HepG2 (cell line): ENCODE results near the gene RBP3. TPM values are rescaled to one million over a fixed set of nuclear protein-coding genes. Genes with fewer than 3 reads are reported as not detected.
A peak's percentile ranks its signal among the peaks of the same experiment; 100 is the strongest.

Experiments used
- ELK4 ChIP-seq: sonication (generic); formaldehyde crosslinking; IDR thresholded peaks from 2 replicates; pipeline ENCODE4 v1.9.0; 2021; ENCODE audit warnings: missing genetic modification reagents, borderline replicate concordance
- ESRRA ChIP-seq: sonication (generic); formaldehyde crosslinking; IDR thresholded peaks from 2 replicates; pipeline ENCODE4 v1.5.1; 2020; ENCODE audit warnings: mild to moderate bottlenecking, low read depth, missing genetic modification reagents
- GMEB2 ChIP-seq: IDR thresholded peaks from 2 replicates; pipeline ENCODE4 v1.6.1; 2016; ENCODE audit warnings: missing biosample characterization, missing genetic modification reagents, low read depth
- HCFC1 ChIP-seq: fragments of 150-350 bp; IDR thresholded peaks from 2 replicates; pipeline ENCODE4 v1.6.1; 2014; ENCODE audit warnings: low read depth, low read length
- HES4 ChIP-seq: sonication (generic); formaldehyde crosslinking; IDR thresholded peaks from 2 replicates; pipeline ENCODE4 v1.9.0; 2021; ENCODE audit warnings: mild to moderate bottlenecking, missing genetic modification reagents, borderline replicate concordance
- HOXA7 ChIP-seq: sonication (generic); formaldehyde crosslinking; IDR thresholded peaks from 2 replicates; pipeline ENCODE4 v1.8.1; 2022; ENCODE audit warnings: mild to moderate bottlenecking, missing genetic modification reagents, moderate library complexity
- IRX3 ChIP-seq: sonication (generic); formaldehyde crosslinking; IDR thresholded peaks from 2 replicates; pipeline ENCODE4 v1.8.1; 2023; ENCODE audit warnings: mild to moderate bottlenecking, low read depth, missing genetic modification reagents, borderline replicate concordance
- JUND ChIP-seq: sonication (generic); formaldehyde crosslinking; IDR thresholded peaks from 2 replicates; pipeline ENCODE4 v1.8.0; 2022; ENCODE audit warnings: mild to moderate bottlenecking, missing genetic modification reagents
- NFIB ChIP-seq: sonication (generic); formaldehyde crosslinking; IDR thresholded peaks from 2 replicates; pipeline ENCODE4 v1.9.0; 2021; ENCODE audit warnings: missing genetic modification reagents, mild to moderate bottlenecking, borderline replicate concordance
- POLR2A ChIP-seq, 2 experiments: IDR thresholded peaks; 2 replicates each; pipeline ENCODE4 v1.6.1; 2011; ENCODE audit warnings: low read depth in 2 of 2, low read length in 2 of 2, mild to moderate bottlenecking in 1 of 2, moderate library complexity in 1 of 2; ENCODE audit not compliant: insufficient read depth in 1 of 2
- RCOR2 ChIP-seq: IDR thresholded peaks from 2 replicates; pipeline ENCODE4 v1.6.1; 2016; ENCODE audit warnings: missing biosample characterization, missing genetic modification reagents
- SMC3 ChIP-seq: IDR thresholded peaks from 2 replicates; pipeline ENCODE4 v1.6.1; 2011; ENCODE audit warnings: low read length, improper control_type of control experiment
- SOX13 ChIP-seq, 3 experiments: fragments of 450-650 bp in 1 of 3; sonication (generic) in 1 of 3; formaldehyde crosslinking in 1 of 3; IDR thresholded peaks in 2 of 3; conservative IDR thresholded peaks in 1 of 3; 2 replicates each; pipeline versions ENCODE4 v1.5.0 to v1.6.1; 2016 to 2020; ENCODE audit warnings: antibody characterized with exemption in 1 of 3, mild to moderate bottlenecking in 1 of 3, missing compliant biosample characterization in 1 of 3, missing genetic modification reagents in 1 of 3, moderate library complexity in 1 of 3
- SRF ChIP-seq: IDR thresholded peaks from 2 replicates; pipeline ENCODE4 v1.6.1; 2011; ENCODE audit warnings: mild to moderate bottlenecking, low read depth, low read length, moderate library complexity
- TBP ChIP-seq: sonication (generic); formaldehyde crosslinking; IDR thresholded peaks from 2 replicates; pipeline ENCODE4 v1.5.0; 2020; ENCODE audit warnings: missing genetic modification reagents
- TEAD3 ChIP-seq: optimal IDR thresholded peaks from 2 replicates; pipeline ENCODE3; 2016; ENCODE audit warnings: borderline replicate concordance
- ZBTB33 ChIP-seq: sonication (generic); formaldehyde crosslinking; IDR thresholded peaks from 2 replicates; pipeline ENCODE4 v1.4.0; 2020; ENCODE audit warnings: missing genetic modification reagents
- ZFP41 ChIP-seq: sonication (generic); formaldehyde crosslinking; IDR thresholded peaks from 2 replicates; pipeline ENCODE4 v1.4.0; 2020; ENCODE audit warnings: mild to moderate bottlenecking, missing genetic modification reagents, borderline replicate concordance
- ZKSCAN5 ChIP-seq: sonication (generic); formaldehyde crosslinking; IDR thresholded peaks from 2 replicates; pipeline ENCODE4 v1.5.1; 2020; ENCODE audit warnings: mild to moderate bottlenecking, missing genetic modification reagents
- ZNF260 ChIP-seq: sonication (generic); formaldehyde crosslinking; IDR thresholded peaks from 2 replicates; pipeline ENCODE4 v1.4.0; 2020; ENCODE audit warnings: missing genetic modification reagents, low read depth, mild to moderate bottlenecking, borderline replicate concordance
- ZNF337 ChIP-seq: sonication (generic); formaldehyde crosslinking; IDR thresholded peaks from 2 replicates; pipeline ENCODE4 v1.5.1; 2020; ENCODE audit warnings: missing genetic modification reagents, low read depth, mild to moderate bottlenecking, borderline replicate concordance
- ZNF501 ChIP-seq: sonication (generic); formaldehyde crosslinking; IDR thresholded peaks from 2 replicates; pipeline ENCODE4 v1.5.1; 2020; ENCODE audit warnings: mild to moderate bottlenecking, moderate library complexity, missing genetic modification reagents
- ZNF761 ChIP-seq: sonication (generic); formaldehyde crosslinking; conservative IDR thresholded peaks from 2 replicates; pipeline ENCODE4 v1.4.0; 2020; ENCODE audit warnings: mild to moderate bottlenecking, missing genetic modification reagents
- ZNF883 ChIP-seq: sonication (generic); formaldehyde crosslinking; IDR thresholded peaks from 2 replicates; pipeline ENCODE4 v1.5.1; 2020; ENCODE audit warnings: mild to moderate bottlenecking, missing genetic modification reagents; ENCODE audit errors: not compliant biosample characterization
- ZZZ3 ChIP-seq: sonication (generic); formaldehyde crosslinking; IDR thresholded peaks from 2 replicates; pipeline ENCODE4 v1.4.0; 2020; ENCODE audit warnings: missing genetic modification reagents, mild to moderate bottlenecking, borderline replicate concordance
- polyA plus RNA-seq, 8 experiments: library from polyadenylated mRNA; depleted of rRNA in 3 of 8; stranded (reverse) in 7 of 8; unstranded in 1 of 8; fragments of >200 nt; fragmentation: Illumina TruSeq in 4 of 8; extraction: Trizol in 4 of 8; gene quantifications; 2 replicates each; pipeline versions ENCODE4 v1.2.1 to v1.2.3, GENCODE V29; 2011 to 2016; ENCODE audit warnings: low read depth in 4 of 8, missing spikeins in 1 of 8, mixed read lengths in 1 of 8; ENCODE audit not compliant: insufficient read depth in 1 of 8
- total RNA-seq, 5 experiments: library from RNA; depleted of rRNA; stranded (reverse); fragments of >200 nt; fragmentation: Illumina TruSeq; extraction: Trizol; gene quantifications; 2 replicates each; pipeline ENCODE4 v1.2.3, GENCODE V29; 2016; ENCODE audit warnings: low read depth in 1 of 5

The RBP3 gene
- total and polyA plus RNA-seq, 2 of the 13 experiments (the other 11 are each of a cell fraction or from before 2014, with no cell fraction given), result not detected

GRCh38 chr10:47384148-47384921, 36.2 kb downstream of the RBP3 start, which contains the start of gene ZNF488 (continued):
- TF ChIP-seq ELK4 (no peak), TEAD3 (CRISPR knock-in tag) (no peak), HOXA7 (CRISPR knock-in tag) (no peak), JUND (CRISPR knock-in tag) (no peak), HES4 (CRISPR knock-in tag) (no peak; the same call in 1 of the 2 replicates), ESRRA (no peak), ZNF337 (CRISPR knock-in tag) (no peak), ZFP41 (CRISPR knock-in tag) (no peak), SMC3 (no peak), ZBTB33 (CRISPR knock-in tag) (no peak), ZNF501 (CRISPR knock-in tag) (peak; percentile 78; the same call in 1 of the 2 replicates), POLR2A (IDR thresholded peaks at IDR 0.05; ENCODE audit: insufficient read depth in 1 of 2, low read depth in 2 of 2, low read length in 2 of 2) (no peak; a peak in 1 of 4 replicates), ZNF260 (CRISPR knock-in tag) (no peak), HCFC1 (no peak), IRX3 (no peak), NFIB (CRISPR knock-in tag) (no peak), TBP (CRISPR knock-in tag) (no peak), ZNF883 (CRISPR knock-in tag) (no peak), ZKSCAN5 (CRISPR knock-in tag) (no peak), GMEB2 (CRISPR knock-in tag) (no peak), ZNF761 (no peak), ZZZ3 (CRISPR knock-in tag) (no peak), RCOR2 (CRISPR knock-in tag) (no peak), SOX13 (IDR thresholded peaks at IDR 0.05) (no peak), SOX13 (CRISPR knock-in tag; conservative IDR thresholded peaks at IDR 0.05 in 1 of 2, IDR thresholded peaks at IDR 0.05 in 1 of 2) (0 out of 4 replicates have a peak, but pooled peaks of 1 of the 2 experiments have one; percentile 3), SRF (no peak)
